GM23248 (cell line): ENCODE data around the gene UCN2.

Experiments used
- EZH2 ChIP-seq: fragments of 200-600 bp; sonication (generic); IDR thresholded peaks from 2 replicates; pipeline ENCODE4 v1.6.1; 2018; ENCODE audit warnings: antibody characterized with exemption, mild to moderate bottlenecking; ENCODE audit not compliant: insufficient read depth, poor library complexity, severe bottlenecking
- EZH2phosphoT487 ChIP-seq: fragments of 200-600 bp; sonication (generic); IDR thresholded peaks from 2 replicates; pipeline ENCODE4 v1.6.1; 2018; ENCODE audit warnings: antibody characterized with exemption, moderate library complexity, mild to moderate bottlenecking, low read depth; ENCODE audit not compliant: insufficient read depth

- TF ChIP-seq EZH2 (no peak), EZH2phosphoT487 (no peak)
Measured at GRCh38 chr3:48555949-48556795, 7.4 kb downstream of the UCN2 start.
